ENCODE data around the gene CNPY3.

DNA sequence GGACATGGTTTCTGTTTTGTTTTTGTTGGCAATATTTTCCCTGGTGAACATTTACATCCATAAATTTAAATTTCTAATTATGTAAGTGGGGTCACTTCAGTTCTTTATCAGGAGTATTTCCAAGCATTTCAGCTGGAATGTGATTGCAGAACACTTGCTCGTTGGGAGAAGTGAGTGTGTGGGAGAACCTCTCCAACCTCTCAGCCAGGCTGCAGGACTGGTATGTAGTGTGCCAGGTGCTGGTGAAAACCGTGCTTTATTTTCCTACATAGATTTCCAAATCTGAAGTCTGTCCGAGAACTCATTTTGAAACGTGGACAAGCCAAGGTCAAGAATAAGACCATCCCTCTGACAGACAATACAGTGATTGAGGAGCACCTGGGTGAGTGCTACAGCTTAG, 43.6 kb upstream of the CNPY3 start:
- TF ChIP-seq, protein P1, sequence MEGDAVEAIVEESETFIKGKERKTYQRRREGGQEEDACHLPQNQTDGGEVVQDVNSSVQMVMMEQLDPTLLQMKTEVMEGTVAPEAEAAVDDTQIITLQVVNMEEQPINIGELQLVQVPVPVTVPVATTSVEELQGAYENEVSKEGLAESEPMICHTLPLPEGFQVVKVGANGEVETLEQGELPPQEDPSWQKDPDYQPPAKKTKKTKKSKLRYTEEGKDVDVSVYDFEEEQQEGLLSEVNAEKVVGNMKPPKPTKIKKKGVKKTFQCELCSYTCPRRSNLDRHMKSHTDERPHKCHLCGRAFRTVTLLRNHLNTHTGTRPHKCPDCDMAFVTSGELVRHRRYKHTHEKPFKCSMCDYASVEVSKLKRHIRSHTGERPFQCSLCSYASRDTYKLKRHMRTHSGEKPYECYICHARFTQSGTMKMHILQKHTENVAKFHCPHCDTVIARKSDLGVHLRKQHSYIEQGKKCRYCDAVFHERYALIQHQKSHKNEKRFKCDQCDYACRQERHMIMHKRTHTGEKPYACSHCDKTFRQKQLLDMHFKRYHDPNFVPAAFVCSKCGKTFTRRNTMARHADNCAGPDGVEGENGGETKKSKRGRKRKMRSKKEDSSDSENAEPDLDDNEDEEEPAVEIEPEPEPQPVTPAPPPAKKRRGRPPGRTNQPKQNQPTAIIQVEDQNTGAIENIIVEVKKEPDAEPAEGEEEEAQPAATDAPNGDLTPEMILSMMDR (IDR thresholded peaks at IDR 0.05) = no peak
- TF ChIP-seq POLR2A (IDR thresholded peaks at IDR 0.05) = no peak

Data from thyroid gland (tissue), 4 donors.